CD14-positive monocyte (primary cell): ENCODE data around the gene TGFB2. TPM values are rescaled to one million over a fixed set of nuclear protein-coding genes. Genes with fewer than 3 reads are reported as not detected.

Experiments used
- DNase-seq, 3 donors: peaks; one replicate each; pipeline ENCODE4 v3.0.0-alpha.2; 2011 to 2022
- H2AFZ ChIP-seq: 2 replicates; pipeline ENCODE4 v1.6.0; 2012; ENCODE audit warnings: mild to moderate bottlenecking, low read depth, low read length, inconsistent platforms; ENCODE audit not compliant: insufficient read depth, poor library complexity, severe bottlenecking
- H3K27ac ChIP-seq, 2 donors: 1 replicate in 1 of 2; 2 replicates in 1 of 2; pipeline ENCODE4 v1.5.1; 2012 to 2013; ENCODE audit warnings: low read length in 2 of 2, control low read depth in 1 of 2, inconsistent platforms in 1 of 2, low read depth in 1 of 2, mild to moderate bottlenecking in 1 of 2
- H3K27me3 ChIP-seq, 2 donors: one replicate each; pipeline versions ENCODE4 v1.6.0 to v1.6.1; 2011 to 2013; ENCODE audit warnings: low read length in 2 of 2; ENCODE audit not compliant: control insufficient read depth in 2 of 2, insufficient read depth in 2 of 2
- H3K36me3 ChIP-seq, 2 donors: replicated peaks in 1 of 2; 1 replicate in 1 of 2; 2 replicates in 1 of 2; pipeline versions ENCODE4 v1.5.1 to v1.6.1; 2012 to 2013; ENCODE audit warnings: low read length in 2 of 2, control low read depth in 1 of 2, inconsistent platforms in 1 of 2, mild to moderate bottlenecking in 1 of 2; ENCODE audit not compliant: insufficient read depth in 2 of 2, control insufficient read depth in 1 of 2
- H3K4me1 ChIP-seq, 2 donors: 1 replicate in 1 of 2; 2 replicates in 1 of 2; pipeline versions ENCODE4 v1.5.1 to v1.6.1; 2012 to 2013; ENCODE audit warnings: low read length in 2 of 2, control low read depth in 1 of 2, inconsistent platforms in 1 of 2, mild to moderate bottlenecking in 1 of 2, moderate library complexity in 1 of 2; ENCODE audit not compliant: insufficient read depth in 2 of 2, control insufficient read depth in 1 of 2
- H3K4me2 ChIP-seq: replicated peaks from 2 replicates; pipeline ENCODE3; 2012; ENCODE audit warnings: low read length, moderate library complexity, mild to moderate bottlenecking; ENCODE audit not compliant: poor library complexity, severe bottlenecking; ENCODE audit errors: extremely low read depth
- H3K4me3 ChIP-seq, 3 experiments: fragments of 200-600 bp in 1 of 3; sonication (generic) in 1 of 3; replicated peaks in 1 of 3; 1 replicate in 2 of 3; 2 replicates in 1 of 3; pipeline ENCODE4 v1.5.1; 2011 to 2013; ENCODE audit warnings: low read length in 3 of 3, mild to moderate bottlenecking in 3 of 3, control low read depth in 2 of 3, low read depth in 2 of 3, inconsistent platforms in 1 of 3, moderate library complexity in 1 of 3
- H3K79me2 ChIP-seq: 2 replicates; pipeline ENCODE4 v1.6.0; 2012; ENCODE audit warnings: mild to moderate bottlenecking, control low read depth, inconsistent platforms, low read length, moderate library complexity; ENCODE audit not compliant: insufficient read depth
- H3K9ac ChIP-seq: 2 replicates; pipeline ENCODE4 v1.6.0; 2017; ENCODE audit warnings: low read length, mild to moderate bottlenecking; ENCODE audit not compliant: insufficient read depth, poor library complexity, severe bottlenecking
- H3K9me3 ChIP-seq, 2 donors: replicated peaks in 1 of 2; 1 replicate in 1 of 2; 2 replicates in 1 of 2; pipeline versions ENCODE4 v1.5.1 to v1.6.1; 2012 to 2013; ENCODE audit warnings: low read length in 2 of 2, control low read depth in 1 of 2; ENCODE audit not compliant: control insufficient read depth in 1 of 2, insufficient read depth in 1 of 2
- H4K20me1 ChIP-seq: 2 replicates; pipeline ENCODE4 v1.6.0; 2012; ENCODE audit warnings: mild to moderate bottlenecking, low read length, control low read depth, moderate library complexity; ENCODE audit not compliant: insufficient read depth
- H3K27ac Mint-ChIP-seq, 7 donors: one replicate each; pipeline ENCODE4 v1.8.0; 2020; ENCODE audit warnings: mild to moderate bottlenecking in 7 of 7, mixed read lengths in 7 of 7, moderate library complexity in 6 of 7, inconsistent platforms in 2 of 7
- H3K27me3 Mint-ChIP-seq, 3 donors: one replicate each; pipeline ENCODE4 v1.8.0; 2021 to 2022; ENCODE audit warnings: low read depth in 3 of 3, mild to moderate bottlenecking in 3 of 3, mixed read lengths in 3 of 3, moderate library complexity in 3 of 3, inconsistent platforms in 1 of 3
- H3K36me3 Mint-ChIP-seq, 2 donors: one replicate each; pipeline ENCODE4 v1.8.0; 2020; ENCODE audit warnings: mixed read lengths in 2 of 2, inconsistent platforms in 1 of 2, mild to moderate bottlenecking in 1 of 2
- H3K4me1 Mint-ChIP-seq: one replicate; pipeline ENCODE4 v1.8.0; 2020; ENCODE audit warnings: mild to moderate bottlenecking, mixed read lengths
- H3K4me3 Mint-ChIP-seq, 2 donors: one replicate each; pipeline ENCODE4 v1.8.0; 2020; ENCODE audit warnings: mild to moderate bottlenecking in 2 of 2, mixed read lengths in 2 of 2, moderate library complexity in 1 of 2
- H3K9me3 Mint-ChIP-seq, 7 donors: one replicate each; pipeline ENCODE4 v1.8.0; 2020 to 2022; ENCODE audit warnings: mixed read lengths in 7 of 7, mild to moderate bottlenecking in 6 of 7, moderate library complexity in 6 of 7, inconsistent platforms in 2 of 7
- WGBS: methylation state at CpG from one replicate; pipeline ENCODE4 v1.1.5; 2013; ENCODE audit warnings: missing lambda C conversion rate; ENCODE audit not compliant: insufficient coverage; 5-methylcytosine and 5-hydroxymethylcytosine counted together
- intact Hi-C, 2 donors: fragments of 100-400 bp; cut with micrococcal nuclease; formaldehyde crosslinking; loops; one replicate each; pipeline versions ENCODE4 v1.15.0 to v1.15.1; 2023
- polyA plus RNA-seq, 3 donors: library from polyadenylated mRNA; depleted of rRNA in 1 of 3; unstranded in 2 of 3; stranded (reverse) in 1 of 3; fragments of 300-500 nt in 2 of 3; fragments of >200 nt in 1 of 3; fragmentation: Illumina TruSeq in 2 of 3; gene quantifications; 1 replicate in 2 of 3; 2 replicates in 1 of 3; pipeline ENCODE4 v1.2.3, GENCODE V29; 2012 to 2021
- TF ChIP-seq, protein P1 (sequence below): fragments of 200-600 bp; IDR thresholded peaks from one replicate; pipeline ENCODE4 v1.8.0; 2022; ENCODE audit warnings: antibody characterized with exemption, mild to moderate bottlenecking

Gene TGFB2
- polyA plus RNA-seq, 3 donors, result 0.01 TPM; not detected in 2

DNA sequence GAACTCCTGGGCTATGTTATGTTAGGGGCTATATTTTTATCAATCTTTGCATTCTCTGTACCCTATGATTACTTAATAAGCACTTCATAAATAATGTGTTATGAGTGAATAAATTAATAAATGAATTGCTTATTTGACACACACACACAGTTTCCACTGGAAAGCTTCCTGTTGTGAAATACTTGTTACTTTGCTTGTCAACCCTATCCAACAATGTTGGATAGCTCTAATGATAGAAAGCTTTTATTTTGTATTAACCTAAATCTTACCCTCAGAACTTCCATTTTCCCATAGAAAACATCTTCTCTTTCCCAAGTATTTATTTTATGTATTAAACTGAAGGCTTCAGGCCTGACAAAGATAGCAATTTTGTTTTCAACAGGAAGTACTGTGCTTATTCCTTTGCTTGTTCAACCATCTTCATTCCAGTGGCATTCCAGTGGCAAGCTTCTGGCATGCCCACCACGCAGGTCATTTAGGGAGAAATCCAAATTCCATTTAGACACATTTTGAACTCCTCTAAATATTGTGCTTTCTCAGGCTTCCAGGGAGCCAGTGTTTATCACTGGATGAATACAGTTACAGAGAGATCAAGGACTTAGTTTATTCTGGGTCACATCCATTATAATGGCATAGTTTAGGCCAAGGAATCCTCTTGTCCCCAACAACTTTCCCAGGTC, 134.4 kb downstream of the TGFB2 start:
- Mint-ChIP-seq H3K4me1 (peaks cover 14% of the 10 kb centered on the region), H3K4me3 (no peak overlapping the region), H3K9me3 (peaks cover 0 to 2% (median 0%) of the 10 kb centered on the region in 7 donors), H3K36me3 (no peaks in the 10 kb centered on the region), H3K27ac (no peak overlapping the region), H3K27me3 (peaks cover 0 to 2% (median 1%) of the 10 kb centered on the region in 3 donors)
- Histone ChIP-seq H3K4me1 (peaks cover 11 to 12% of the 10 kb centered on the region in 2 donors), H3K4me3 (no peak overlapping the region), H3K4me2 (no peak overlapping the region), H3K9ac (no peak overlapping the region), H3K36me3 (no peaks in the 10 kb centered on the region), H3K9me3 (no peaks in the 10 kb centered on the region), H3K27me3 (no peaks in the 10 kb centered on the region), H3K27ac (no peak overlapping the region), H2AFZ (no peak overlapping the region), H4K20me1 (no peaks in the 10 kb centered on the region), H3K79me2 (no peaks in the 10 kb centered on the region)
- intact Hi-C loops, result no loop called here
- DNase-seq, result no peak
- TF ChIP-seq, protein P1, sequence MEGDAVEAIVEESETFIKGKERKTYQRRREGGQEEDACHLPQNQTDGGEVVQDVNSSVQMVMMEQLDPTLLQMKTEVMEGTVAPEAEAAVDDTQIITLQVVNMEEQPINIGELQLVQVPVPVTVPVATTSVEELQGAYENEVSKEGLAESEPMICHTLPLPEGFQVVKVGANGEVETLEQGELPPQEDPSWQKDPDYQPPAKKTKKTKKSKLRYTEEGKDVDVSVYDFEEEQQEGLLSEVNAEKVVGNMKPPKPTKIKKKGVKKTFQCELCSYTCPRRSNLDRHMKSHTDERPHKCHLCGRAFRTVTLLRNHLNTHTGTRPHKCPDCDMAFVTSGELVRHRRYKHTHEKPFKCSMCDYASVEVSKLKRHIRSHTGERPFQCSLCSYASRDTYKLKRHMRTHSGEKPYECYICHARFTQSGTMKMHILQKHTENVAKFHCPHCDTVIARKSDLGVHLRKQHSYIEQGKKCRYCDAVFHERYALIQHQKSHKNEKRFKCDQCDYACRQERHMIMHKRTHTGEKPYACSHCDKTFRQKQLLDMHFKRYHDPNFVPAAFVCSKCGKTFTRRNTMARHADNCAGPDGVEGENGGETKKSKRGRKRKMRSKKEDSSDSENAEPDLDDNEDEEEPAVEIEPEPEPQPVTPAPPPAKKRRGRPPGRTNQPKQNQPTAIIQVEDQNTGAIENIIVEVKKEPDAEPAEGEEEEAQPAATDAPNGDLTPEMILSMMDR, result no peak
- WGBS, result no CpG with 5 or more reads among the region's 1 CpG

DNA sequence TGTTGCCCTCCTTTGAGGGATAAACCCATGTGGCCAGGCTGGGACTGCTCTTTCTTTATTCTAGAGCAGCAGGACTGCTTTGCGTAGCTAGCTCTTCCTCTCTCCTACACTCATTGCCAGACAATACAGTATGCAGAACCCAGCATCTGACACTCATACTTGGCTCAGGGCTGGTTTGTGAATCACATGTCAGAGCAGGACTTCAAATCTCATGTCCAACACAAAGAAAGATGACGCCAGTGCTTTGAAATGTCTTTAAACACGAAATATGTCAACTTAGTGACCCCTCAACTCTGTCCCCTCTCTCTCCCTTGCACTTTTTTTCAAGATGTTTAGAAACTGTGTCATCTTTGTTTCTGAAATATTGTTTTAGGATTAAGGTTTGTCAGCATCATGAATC, 135.0 kb downstream of the TGFB2 start:
- WGBS, result 89% methylated on average over 1 of the region's 3 CpGs
- Mint-ChIP-seq H3K4me3 (no peak overlapping the region), H3K27ac (no peak overlapping the region), H3K27me3 (peaks cover 0 to 2% (median 1%) of the 10 kb centered on the region in 3 donors), H3K9me3 (peaks cover 0 to 2% (median 0%) of the 10 kb centered on the region in 7 donors), H3K4me1 (peaks cover 13% of the 10 kb centered on the region), H3K36me3 (no peaks in the 10 kb centered on the region)
- no peaks in the 10 kb centered on the region for H3K27me3 ChIP-seq
- H3K4me1 ChIP-seq, result peaks cover 9 to 11% of the 10 kb centered on the region in 2 donors
- H4K20me1 ChIP-seq, result no peaks in the 10 kb centered on the region
- intact Hi-C loops, result no loop called here
- H3K9ac ChIP-seq, result no peak overlapping the region
- H2AFZ ChIP-seq, result no peak overlapping the region
- no peak overlapping the region for H3K27ac ChIP-seq
- no peak for DNase-seq
- H3K4me3 ChIP-seq, result no peak overlapping the region
- no peak overlapping the region for H3K4me2 ChIP-seq
- no peaks in the 10 kb centered on the region for H3K36me3 ChIP-seq
- H3K9me3 ChIP-seq, result no peaks in the 10 kb centered on the region
- no peaks in the 10 kb centered on the region for H3K79me2 ChIP-seq
- TF ChIP-seq, protein P1, result no peak
